Measurements from ENCODE around the gene KCNAB3.

KCNAB3 gene

DNA sequence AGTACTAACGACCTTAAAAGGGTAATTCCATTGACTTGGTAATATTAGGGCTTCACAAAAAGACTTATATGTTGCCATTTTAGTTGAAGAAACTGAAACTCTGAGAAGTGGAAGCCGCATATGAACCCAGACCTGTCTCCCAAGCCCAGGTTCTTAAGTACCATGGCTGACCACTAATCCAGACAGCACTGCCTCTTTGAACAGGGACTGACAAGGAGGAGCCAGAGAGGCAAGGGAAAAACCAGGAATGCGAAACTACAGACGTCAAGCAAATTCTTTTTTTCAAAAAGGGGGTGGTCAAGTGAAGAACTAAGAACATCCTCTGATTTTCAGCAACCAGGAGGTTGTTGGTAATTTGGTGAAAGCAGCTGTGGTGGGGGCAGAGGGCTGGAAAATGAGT, 56.6 kb downstream of the KCNAB3 start:
- no peak for DNase-seq
